ENCODE measurements around the gene BMP8A.

DNA sequence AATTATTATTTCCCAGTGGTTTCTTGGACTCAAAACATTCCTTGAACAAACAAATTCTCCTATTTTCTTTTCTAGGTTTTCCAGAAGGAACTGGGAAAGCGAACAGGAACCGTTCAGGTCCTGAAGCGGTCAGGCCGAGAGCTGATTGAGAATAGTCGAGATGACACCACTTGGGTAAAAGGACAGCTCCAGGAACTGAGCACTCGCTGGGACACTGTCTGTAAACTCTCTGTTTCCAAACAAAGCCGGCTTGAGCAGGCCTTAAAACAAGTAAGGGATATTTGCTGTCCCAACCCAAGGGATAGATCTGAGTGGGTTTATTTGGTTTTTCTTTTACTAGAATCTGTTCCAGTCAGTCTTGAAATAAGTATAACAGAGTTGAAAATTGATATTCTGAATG is 39.4 kb upstream of the BMP8A start:
- TF ChIP-seq CTCF (IDR thresholded peaks at IDR 0.05) (no peak), POLR2A (IDR thresholded peaks at IDR 0.05) (no peak), EP300 (IDR thresholded peaks at IDR 0.05) (no peak)

Measured in sigmoid colon (tissue), 4 donors.